ENCODE measurements around the gene ZSWIM5. TPM values are rescaled to one million over a fixed set of nuclear protein-coding genes. Genes with fewer than 3 reads are reported as not detected.

Gene ZSWIM5
- polyA plus RNA-seq, 1 donor (not counting 4 experiments of a cell fraction or from before 2014, with no cell fraction given) = 0.03 TPM

DNA sequence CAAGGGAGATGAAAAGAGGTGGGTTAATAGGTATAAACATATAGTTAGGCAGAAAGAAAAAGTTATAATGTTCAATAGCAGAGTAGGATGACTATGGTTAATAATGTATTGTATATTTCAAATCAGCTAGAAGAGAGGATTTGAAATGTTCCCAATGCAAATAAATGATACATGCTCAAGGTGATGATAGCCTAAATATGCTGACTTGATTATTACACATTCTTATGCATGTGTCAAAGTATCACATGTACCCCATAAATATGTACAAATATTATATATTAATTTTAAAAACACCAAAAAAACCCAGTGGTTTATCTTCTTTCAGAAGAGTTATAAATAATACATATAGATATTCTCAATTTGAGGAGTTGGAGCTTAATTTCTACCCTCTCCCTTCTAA lies 38.3 kb upstream of the ZSWIM5 start:
- Histone ChIP-seq H3K27ac (ENCODE audit: control insufficient read depth, insufficient read depth, low read length) (no peak overlapping the region), H4K20me1 (ENCODE audit: control insufficient read depth, extremely low read depth, insufficient read depth, low read length) (no peaks in the 10 kb centered on the region), H3K4me3 (ENCODE audit: control insufficient read depth in 2 of 3, extremely low read depth in 1 of 3, insufficient read depth in 2 of 3, low read depth in 1 of 3, low read length in 3 of 3) (no peak overlapping the region), H3K79me2 (ENCODE audit: control insufficient read depth, insufficient read depth, low read length) (no peaks in the 10 kb centered on the region), H3K36me3 (ENCODE audit: control insufficient read depth in 2 of 2, extremely low read depth in 1 of 2, insufficient read depth in 2 of 2, low read length in 2 of 2) (no peaks in the 10 kb centered on the region), H3K9me1 (ENCODE audit: control insufficient read depth, extremely low read depth, insufficient read depth, low read length) (no peaks in the 10 kb centered on the region), H3K9ac (ENCODE audit: control insufficient read depth, extremely low read depth, insufficient read depth, low read length) (no peak overlapping the region), H2AFZ (ENCODE audit: control insufficient read depth, low read length) (no peak overlapping the region), H3K4me1 (ENCODE audit: control insufficient read depth, extremely low read depth, insufficient read depth, low read length) (no peaks in the 10 kb centered on the region), H3K4me2 (ENCODE audit: control insufficient read depth, extremely low read depth, insufficient read depth, low read depth, low read length) (no peak overlapping the region), H3K27me3 (ENCODE audit: control insufficient read depth, extremely low read depth, insufficient read depth, low read length) (no peaks in the 10 kb centered on the region), H3K9me3 (ENCODE audit: control insufficient read depth, low read depth, low read length) (no peaks in the 10 kb centered on the region)
- DNase-seq (ENCODE audit: low read depth, low spot score) (no peak), FAIRE-seq (no peak)
- no peak for TF ChIP-seq EZH2 (IDR thresholded peaks at IDR 0.05; ENCODE audit: low read length)
- TF ChIP-seq, protein P1, sequence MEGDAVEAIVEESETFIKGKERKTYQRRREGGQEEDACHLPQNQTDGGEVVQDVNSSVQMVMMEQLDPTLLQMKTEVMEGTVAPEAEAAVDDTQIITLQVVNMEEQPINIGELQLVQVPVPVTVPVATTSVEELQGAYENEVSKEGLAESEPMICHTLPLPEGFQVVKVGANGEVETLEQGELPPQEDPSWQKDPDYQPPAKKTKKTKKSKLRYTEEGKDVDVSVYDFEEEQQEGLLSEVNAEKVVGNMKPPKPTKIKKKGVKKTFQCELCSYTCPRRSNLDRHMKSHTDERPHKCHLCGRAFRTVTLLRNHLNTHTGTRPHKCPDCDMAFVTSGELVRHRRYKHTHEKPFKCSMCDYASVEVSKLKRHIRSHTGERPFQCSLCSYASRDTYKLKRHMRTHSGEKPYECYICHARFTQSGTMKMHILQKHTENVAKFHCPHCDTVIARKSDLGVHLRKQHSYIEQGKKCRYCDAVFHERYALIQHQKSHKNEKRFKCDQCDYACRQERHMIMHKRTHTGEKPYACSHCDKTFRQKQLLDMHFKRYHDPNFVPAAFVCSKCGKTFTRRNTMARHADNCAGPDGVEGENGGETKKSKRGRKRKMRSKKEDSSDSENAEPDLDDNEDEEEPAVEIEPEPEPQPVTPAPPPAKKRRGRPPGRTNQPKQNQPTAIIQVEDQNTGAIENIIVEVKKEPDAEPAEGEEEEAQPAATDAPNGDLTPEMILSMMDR (optimal IDR thresholded peaks at IDR 0.05 in 1 of 3, IDR thresholded peaks at IDR 0.05 in 1 of 3, conservative IDR thresholded peaks at IDR 0.05 in 1 of 3; ENCODE audit: extremely low read depth in 1 of 3, insufficient read depth in 2 of 3, low read length in 3 of 3) = no peak
- dilution Hi-C loops (cut with MboI; ENCODE audit: extremely low pct_ligation_motif_present, low sequenced_read_pairs) = no loop called here

DNA sequence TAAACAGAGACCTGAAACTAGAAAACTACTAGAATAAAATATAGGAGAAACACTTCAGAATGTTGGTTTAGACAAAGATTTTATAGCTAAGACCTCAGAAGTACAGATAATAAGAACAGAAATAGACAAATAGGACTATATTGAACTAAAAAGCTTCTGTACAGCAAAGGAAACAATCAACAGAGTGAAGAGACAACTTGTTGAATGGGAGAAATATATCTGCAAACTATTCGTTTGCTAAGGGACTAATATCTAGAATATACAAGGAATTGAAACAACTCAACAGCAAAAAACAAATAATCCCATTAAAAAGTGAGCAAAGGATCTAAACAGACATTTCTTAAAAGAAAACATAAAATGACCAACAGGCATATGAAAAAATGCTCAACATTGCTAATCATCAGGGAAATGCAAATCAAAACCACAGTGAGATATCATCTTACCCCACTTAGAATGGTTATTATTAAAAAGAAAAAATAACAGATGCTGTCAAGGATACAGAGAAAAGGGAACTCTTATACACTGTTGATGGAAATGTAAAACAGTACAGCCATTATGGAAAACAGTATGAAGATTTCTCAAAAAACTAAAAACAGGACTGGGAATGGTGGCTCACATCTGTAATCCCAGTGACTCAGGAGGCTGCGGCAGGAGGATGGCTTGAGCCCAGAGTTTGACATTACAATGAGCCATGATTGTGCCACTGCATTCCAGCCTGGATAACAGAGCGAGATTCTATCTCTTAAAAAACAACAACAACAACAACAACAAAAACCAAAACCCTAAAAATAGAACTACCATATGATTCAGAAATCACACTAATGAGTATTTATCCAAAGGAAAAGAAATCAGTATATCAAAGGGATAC lies 37.3 kb upstream of the ZSWIM5 start:
- Histone ChIP-seq H3K4me2 (ENCODE audit: control insufficient read depth, extremely low read depth, insufficient read depth, low read depth, low read length) (no peak overlapping the region), H3K9ac (ENCODE audit: control insufficient read depth, extremely low read depth, insufficient read depth, low read length) (no peak overlapping the region), H2AFZ (ENCODE audit: control insufficient read depth, low read length) (no peak overlapping the region), H3K27me3 (ENCODE audit: control insufficient read depth, extremely low read depth, insufficient read depth, low read length) (no peaks in the 10 kb centered on the region), H4K20me1 (ENCODE audit: control insufficient read depth, extremely low read depth, insufficient read depth, low read length) (no peaks in the 10 kb centered on the region), H3K36me3 (ENCODE audit: control insufficient read depth in 2 of 2, extremely low read depth in 1 of 2, insufficient read depth in 2 of 2, low read length in 2 of 2) (no peaks in the 10 kb centered on the region), H3K4me3 (ENCODE audit: control insufficient read depth in 2 of 3, extremely low read depth in 1 of 3, insufficient read depth in 2 of 3, low read depth in 1 of 3, low read length in 3 of 3) (no peak overlapping the region), H3K4me1 (ENCODE audit: control insufficient read depth, extremely low read depth, insufficient read depth, low read length) (no peaks in the 10 kb centered on the region), H3K27ac (ENCODE audit: control insufficient read depth, insufficient read depth, low read length) (no peak overlapping the region), H3K9me1 (ENCODE audit: control insufficient read depth, extremely low read depth, insufficient read depth, low read length) (no peaks in the 10 kb centered on the region), H3K9me3 (ENCODE audit: control insufficient read depth, low read depth, low read length) (no peaks in the 10 kb centered on the region), H3K79me2 (ENCODE audit: control insufficient read depth, insufficient read depth, low read length) (no peaks in the 10 kb centered on the region)
- no peak for TF ChIP-seq EZH2 (IDR thresholded peaks at IDR 0.05; ENCODE audit: low read length)
- TF ChIP-seq, protein P1 (optimal IDR thresholded peaks at IDR 0.05 in 1 of 3, IDR thresholded peaks at IDR 0.05 in 1 of 3, conservative IDR thresholded peaks at IDR 0.05 in 1 of 3; ENCODE audit: extremely low read depth in 1 of 3, insufficient read depth in 2 of 3, low read length in 3 of 3) = no peak
- DNase-seq (ENCODE audit: low read depth, low spot score) (no peak), FAIRE-seq (no peak)
- dilution Hi-C loops (cut with MboI; ENCODE audit: extremely low pct_ligation_motif_present, low sequenced_read_pairs) = no loop called here

Data from keratinocyte (primary cell).